ENCODE results near the gene GPR150.
"Not testable (repeated sequence)": the region's sequence is repeated elsewhere in the genome, so short reads cannot be mapped to it uniquely, and the experiment has no call there.

GPR150 gene

DNA sequence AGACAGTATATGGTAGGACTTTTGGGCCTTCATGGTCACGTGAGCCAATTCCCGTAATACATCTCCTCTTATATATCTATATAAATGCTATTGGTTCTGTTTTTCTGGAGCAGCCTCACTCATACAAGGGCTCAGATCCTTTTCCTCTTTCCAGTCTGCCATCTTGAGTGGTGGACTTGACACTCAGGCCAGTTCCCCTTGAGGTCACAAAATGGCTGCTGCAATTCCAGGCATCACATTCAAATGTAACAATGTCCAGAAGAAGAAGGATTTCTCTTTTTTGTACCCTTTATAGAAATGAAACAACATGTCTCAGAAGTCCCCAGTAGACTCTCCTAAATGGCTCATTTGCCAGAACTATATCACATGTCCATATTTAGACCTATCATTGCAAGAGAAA is 4.5 kb downstream of the GPR150 start:
- Histone ChIP-seq H3K27me3 (ENCODE audit: insufficient read depth, low read length) (peaks cover 46% of the 10 kb centered on the region), H3K4me1 (ENCODE audit: insufficient read depth, low read length) (no peaks in the 10 kb centered on the region), H3K9me3 (ENCODE audit: insufficient read depth, low read depth, low read length) (peaks cover 14% of the 10 kb centered on the region), H3K4me3 (ENCODE audit: low read length) (no peak overlapping the region), H3K36me3 (ENCODE audit: insufficient read depth, low read length) (no peaks in the 10 kb centered on the region), H3K9ac (ENCODE audit: low read depth, low read length) (no peak overlapping the region), H3K27ac (ENCODE audit: low read depth, low read length) (no peak overlapping the region)
- WGBS, result no CpG with 5 or more reads among the region's 2 CpGs

DNA sequence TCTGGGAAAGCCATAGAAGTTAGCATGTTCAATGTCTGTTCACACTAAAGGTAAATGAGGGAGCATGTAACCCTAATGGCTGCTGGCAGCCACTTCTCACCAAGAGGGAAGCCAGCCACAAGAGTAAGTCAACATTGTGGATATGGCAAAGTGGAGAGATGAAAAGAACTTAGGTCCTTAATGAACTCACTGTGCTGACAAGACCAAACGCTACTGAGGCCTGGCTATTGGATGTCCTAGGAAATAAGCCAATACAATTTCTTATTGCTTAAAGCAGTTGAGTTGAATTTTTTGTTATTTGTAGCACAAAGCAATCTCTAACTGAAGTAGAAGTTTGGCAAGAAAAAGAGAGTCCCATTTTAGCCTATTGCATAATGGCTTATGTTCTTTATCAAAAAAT is 6.8 kb downstream of the GPR150 start:
- Histone ChIP-seq H3K27me3 (ENCODE audit: insufficient read depth, low read length) (peaks cover 22% of the 10 kb centered on the region), H3K4me1 (ENCODE audit: insufficient read depth, low read length) (no peaks in the 10 kb centered on the region)
- WGBS, result 81% methylated on average over 1 of the region's 1 CpG

DNA sequence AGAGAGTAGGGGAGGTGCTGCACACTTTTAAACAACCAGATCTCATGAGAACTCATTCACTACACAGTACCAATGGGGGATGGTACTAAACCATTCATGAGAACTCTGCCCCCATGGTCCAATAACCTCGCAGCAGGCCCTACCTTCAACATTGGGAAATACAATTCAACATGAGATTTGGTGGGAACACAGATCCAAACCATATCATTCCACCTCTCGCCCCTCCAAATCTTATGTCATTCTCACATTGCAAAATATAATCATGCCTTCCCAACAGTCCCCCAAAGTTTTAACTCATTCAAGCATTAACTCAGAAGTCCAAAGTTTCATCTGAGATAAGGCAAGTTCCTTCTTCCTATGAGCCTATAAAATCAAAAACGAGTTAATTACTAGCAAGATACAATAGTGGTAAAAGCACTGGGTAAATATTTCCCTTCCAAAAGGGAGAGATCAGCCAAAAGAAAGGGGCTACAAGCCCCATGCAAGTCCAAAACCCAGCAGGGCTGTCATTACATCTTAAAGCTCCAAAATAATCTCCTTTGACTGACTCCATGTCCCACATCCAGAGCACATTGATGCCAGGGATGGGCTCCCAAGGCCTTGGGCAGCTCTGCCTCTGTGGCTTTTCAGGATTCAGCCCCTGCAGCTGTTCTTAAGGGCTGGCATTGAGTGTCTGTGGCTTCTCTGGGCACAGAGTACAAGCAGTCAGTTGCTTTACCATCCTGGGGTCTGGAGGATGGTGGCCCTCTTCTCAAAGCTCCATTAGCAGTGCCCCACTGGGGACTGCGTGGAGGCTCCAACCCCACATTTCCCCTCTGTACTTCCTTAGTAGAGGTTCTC is 8.3 kb downstream of the GPR150 start:
- H3K9me3 ChIP-seq (ENCODE audit: insufficient read depth, low read depth, low read length), result peaks cover 14% of the 10 kb centered on the region
- no peaks in the 10 kb centered on the region for H3K4me1 ChIP-seq (ENCODE audit: insufficient read depth, low read length)
- H3K36me3 ChIP-seq (ENCODE audit: insufficient read depth, low read length), result no peaks in the 10 kb centered on the region
- no peak overlapping the region for H3K27ac ChIP-seq (ENCODE audit: low read depth, low read length)
- no peak overlapping the region for H3K4me3 ChIP-seq (ENCODE audit: low read length)
- no peak overlapping the region for H3K9ac ChIP-seq (ENCODE audit: low read depth, low read length)
- H3K27me3 ChIP-seq (ENCODE audit: insufficient read depth, low read length), result peaks cover 7% of the 10 kb centered on the region
- WGBS, result 94% methylated on average over 4 of the region's 4 CpGs

More for the DNA sequence above, 6.8 kb downstream of the GPR150 start:
- Histone ChIP-seq H3K4me3 (ENCODE audit: low read length) (no peak overlapping the region), H3K27ac (ENCODE audit: low read depth, low read length) (no peak overlapping the region), H3K9me3 (ENCODE audit: insufficient read depth, low read depth, low read length) (peaks cover 14% of the 10 kb centered on the region), H3K9ac (ENCODE audit: low read depth, low read length) (no peak overlapping the region), H3K36me3 (ENCODE audit: insufficient read depth, low read length) (no peaks in the 10 kb centered on the region)

DNA sequence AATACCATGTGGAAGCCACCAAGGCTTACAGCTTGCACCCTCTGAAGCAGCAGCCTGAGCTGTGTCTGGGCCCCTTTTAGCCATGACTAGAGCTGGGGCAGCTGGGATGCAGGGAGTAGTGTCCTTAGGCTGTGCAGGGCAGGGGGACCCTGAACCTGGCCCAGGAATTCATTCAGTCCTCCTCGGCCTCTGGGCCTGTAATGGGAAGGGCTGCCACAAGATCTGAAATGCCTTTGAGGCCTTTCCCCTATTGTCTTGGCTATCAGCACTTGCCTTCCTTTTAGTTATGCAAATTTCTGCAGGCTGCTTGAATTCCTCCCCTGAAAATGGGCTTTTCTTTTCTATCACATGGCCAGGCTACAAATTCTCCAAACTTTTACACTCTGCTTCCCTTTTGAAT is 9.0 kb downstream of the GPR150 start:
- 92% methylated on average over 1 of the region's 1 CpG for WGBS
- H3K27ac ChIP-seq (ENCODE audit: low read depth, low read length), result no peak overlapping the region
- H3K36me3 ChIP-seq (ENCODE audit: insufficient read depth, low read length), result no peaks in the 10 kb centered on the region
- H3K9ac ChIP-seq (ENCODE audit: low read depth, low read length), result no peak overlapping the region
- H3K4me3 ChIP-seq (ENCODE audit: low read length), result no peak overlapping the region
- H3K4me1 ChIP-seq (ENCODE audit: insufficient read depth, low read length), result no peaks in the 10 kb centered on the region
- H3K27me3 ChIP-seq (ENCODE audit: insufficient read depth, low read length), result no peaks in the 10 kb centered on the region; the same call in 1 of the 2 replicates
- H3K9me3 ChIP-seq (ENCODE audit: insufficient read depth, low read depth, low read length), result peaks cover 14% of the 10 kb centered on the region

DNA sequence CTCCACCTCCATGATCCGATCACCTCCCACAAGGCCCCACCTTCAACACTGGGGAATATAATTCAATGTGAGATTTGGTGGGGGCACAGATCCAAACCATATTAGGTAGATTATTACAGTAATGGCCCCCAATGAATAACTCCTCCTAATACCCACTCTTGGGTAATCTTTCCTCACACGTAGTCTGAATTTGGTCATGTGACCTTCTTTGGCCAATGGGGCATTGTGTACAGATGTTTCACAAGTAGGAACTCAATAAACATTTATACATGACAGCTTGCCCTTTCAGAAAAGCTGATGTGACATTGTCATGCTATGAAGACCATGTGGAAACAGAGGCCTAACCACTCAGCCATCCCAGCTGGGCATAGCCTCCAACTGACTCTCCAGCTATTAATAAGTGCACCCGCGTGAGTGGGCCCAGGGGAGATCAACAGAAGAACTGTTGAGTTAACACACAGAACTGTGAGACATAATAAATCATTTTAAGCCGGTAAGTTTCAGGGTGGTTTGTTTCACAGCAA is 10.6 kb downstream of the GPR150 start:
- H3K9ac ChIP-seq (ENCODE audit: low read depth, low read length), result no peak overlapping the region
- no peak overlapping the region for H3K27ac ChIP-seq (ENCODE audit: low read depth, low read length)
- no peak overlapping the region for H3K4me3 ChIP-seq (ENCODE audit: low read length)
- no peaks in the 10 kb centered on the region for H3K27me3 ChIP-seq (ENCODE audit: insufficient read depth, low read length)
- H3K36me3 ChIP-seq (ENCODE audit: insufficient read depth, low read length), result no peaks in the 10 kb centered on the region
- H3K9me3 ChIP-seq (ENCODE audit: insufficient read depth, low read depth, low read length), result peaks cover 14% of the 10 kb centered on the region
- WGBS, result 94% methylated on average over 5 of the region's 5 CpGs
- H3K4me1 ChIP-seq (ENCODE audit: insufficient read depth, low read length), result no peaks in the 10 kb centered on the region

DNA sequence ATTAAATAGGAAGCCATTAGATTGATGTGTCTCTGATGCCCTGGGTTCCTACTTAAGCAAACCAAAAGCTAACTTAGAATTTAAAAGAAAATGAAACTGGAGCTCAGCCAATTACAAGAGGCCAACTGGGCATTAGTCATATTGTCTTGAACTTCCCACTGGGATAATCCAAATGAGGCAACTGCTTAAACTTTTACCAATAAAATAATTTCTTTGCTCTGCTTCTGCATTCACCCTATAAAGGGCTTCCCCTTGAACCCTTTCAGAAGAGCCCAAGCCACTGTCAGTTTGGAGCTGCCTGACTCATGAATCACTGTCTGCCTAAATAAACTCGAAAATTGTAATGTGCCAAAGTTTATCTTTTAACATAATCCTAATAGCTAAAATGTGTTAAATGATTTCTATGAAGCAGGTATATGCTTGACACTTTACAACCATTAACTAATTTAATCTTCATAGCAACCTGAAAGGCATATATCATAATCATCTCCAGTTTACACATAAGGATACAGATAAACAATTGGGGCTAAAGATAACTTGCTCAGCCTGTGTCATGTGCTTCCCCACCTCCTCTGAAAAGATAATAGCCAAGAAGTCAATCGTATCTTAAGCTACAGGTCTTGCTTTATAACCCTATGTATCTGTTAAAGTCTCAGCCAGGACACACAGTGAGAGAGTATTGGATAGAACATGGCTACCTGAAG is 11.5 kb downstream of the GPR150 start:
- Histone ChIP-seq H3K27ac (ENCODE audit: low read depth, low read length) (no peak overlapping the region), H3K4me3 (ENCODE audit: low read length) (no peak overlapping the region), H3K4me1 (ENCODE audit: insufficient read depth, low read length) (no peaks in the 10 kb centered on the region), H3K9me3 (ENCODE audit: insufficient read depth, low read depth, low read length) (peaks cover 14% of the 10 kb centered on the region), H3K27me3 (ENCODE audit: insufficient read depth, low read length) (no peaks in the 10 kb centered on the region), H3K36me3 (ENCODE audit: insufficient read depth, low read length) (no peaks in the 10 kb centered on the region), H3K9ac (ENCODE audit: low read depth, low read length) (no peak overlapping the region)
- WGBS, result 86% methylated on average over 1 of the region's 2 CpGs

DNA sequence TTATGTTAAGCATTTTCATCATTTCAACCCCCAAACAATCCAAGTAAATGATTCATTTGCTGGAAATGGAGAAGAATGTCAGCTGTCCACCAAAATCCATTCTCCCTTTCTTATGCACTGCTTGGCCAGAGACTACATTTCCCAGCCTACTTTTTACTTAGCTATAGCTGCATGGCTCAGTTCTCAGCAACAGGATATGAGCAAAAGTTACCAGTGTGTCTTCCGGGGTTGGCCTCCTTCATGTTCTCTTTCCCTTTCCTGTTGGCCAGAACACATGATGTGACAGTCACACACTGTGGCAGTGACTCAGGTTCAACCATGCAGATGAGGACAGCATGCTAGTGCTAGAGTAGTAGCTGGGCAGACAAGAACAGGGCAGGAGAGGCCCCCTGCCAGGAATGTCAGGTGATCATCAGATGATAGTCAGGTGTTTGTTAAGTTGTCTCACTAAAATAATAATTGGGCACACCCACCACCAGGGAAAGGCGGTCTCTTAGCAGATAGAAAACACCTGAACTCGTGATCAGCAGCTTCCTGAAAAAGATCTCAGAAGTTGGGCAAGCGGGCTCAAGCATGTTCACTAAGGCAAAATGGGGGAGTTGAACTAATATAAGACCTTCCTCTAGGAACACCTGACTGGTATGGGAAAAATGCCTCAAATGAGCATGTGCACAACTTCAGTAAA is 12.2 kb downstream of the GPR150 start:
- no peak overlapping the region for H3K4me3 ChIP-seq (ENCODE audit: low read length)
- no peaks in the 10 kb centered on the region for H3K4me1 ChIP-seq (ENCODE audit: insufficient read depth, low read length)
- H3K9me3 ChIP-seq (ENCODE audit: insufficient read depth, low read depth, low read length), result peaks cover 14% of the 10 kb centered on the region
- H3K36me3 ChIP-seq (ENCODE audit: insufficient read depth, low read length), result no peaks in the 10 kb centered on the region
- H3K27me3 ChIP-seq (ENCODE audit: insufficient read depth, low read length), result no peaks in the 10 kb centered on the region
- H3K9ac ChIP-seq (ENCODE audit: low read depth, low read length), result no peak overlapping the region
- H3K27ac ChIP-seq (ENCODE audit: low read depth, low read length), result no peak overlapping the region
- WGBS, result 85% methylated on average over 4 of the region's 4 CpGs

DNA sequence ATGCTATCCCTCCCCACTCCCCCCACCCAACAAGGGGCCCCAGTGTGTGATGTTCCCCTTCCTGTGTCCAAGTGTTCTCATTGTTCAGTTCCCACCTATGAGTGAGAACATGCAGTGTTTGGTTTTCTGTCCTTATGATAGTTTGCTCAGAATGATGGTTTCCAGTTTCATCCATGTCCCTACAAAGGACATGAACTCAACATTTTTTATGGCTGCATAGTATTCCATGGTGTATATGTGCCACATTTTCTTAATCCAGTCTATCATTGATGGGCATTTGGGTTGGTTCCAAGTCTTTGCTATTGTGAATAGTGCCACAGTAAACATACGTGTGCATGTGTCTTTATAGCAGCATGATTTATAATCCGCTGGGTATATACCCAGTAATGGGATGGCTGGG is 13.1 kb downstream of the GPR150 start:
- peaks cover 12% of the 10 kb centered on the region for H3K9me3 ChIP-seq (ENCODE audit: insufficient read depth, low read depth, low read length)
- not testable (repeated sequence) for H3K9ac ChIP-seq (ENCODE audit: low read depth, low read length); H3K27me3 ChIP-seq (ENCODE audit: insufficient read depth, low read length); H3K4me1 ChIP-seq (ENCODE audit: insufficient read depth, low read length); H3K27ac ChIP-seq (ENCODE audit: low read depth, low read length); H3K4me3 ChIP-seq (ENCODE audit: low read length); H3K36me3 ChIP-seq (ENCODE audit: insufficient read depth, low read length)
- 94% methylated on average over 2 of the region's 2 CpGs for WGBS

DNA sequence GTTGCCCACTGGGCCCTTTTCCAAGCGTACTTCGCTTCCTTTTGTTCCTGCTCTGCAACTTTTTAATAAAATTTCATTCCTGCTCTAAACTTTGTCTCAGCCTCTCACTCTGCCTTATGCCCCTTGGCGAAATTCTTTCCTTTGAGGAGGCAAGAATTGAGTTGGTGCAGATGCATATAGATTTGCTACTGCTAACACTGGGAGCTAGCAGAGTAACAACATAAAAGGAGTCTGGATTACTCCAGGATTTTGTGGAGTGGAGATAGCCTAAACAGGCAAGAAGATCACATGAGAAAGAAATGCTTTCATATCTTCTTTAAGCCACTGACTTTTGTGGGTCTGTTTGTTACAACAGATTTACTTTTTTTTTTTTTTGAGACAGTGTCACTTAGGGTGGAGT is 13.8 kb downstream of the GPR150 start:
- Histone ChIP-seq H3K27me3 (ENCODE audit: insufficient read depth, low read length) (no peaks in the 10 kb centered on the region), H3K9ac (ENCODE audit: low read depth, low read length) (no peak overlapping the region), H3K9me3 (ENCODE audit: insufficient read depth, low read depth, low read length) (peaks cover 5% of the 10 kb centered on the region), H3K4me1 (ENCODE audit: insufficient read depth, low read length) (no peaks in the 10 kb centered on the region), H3K27ac (ENCODE audit: low read depth, low read length) (no peak overlapping the region), H3K36me3 (ENCODE audit: insufficient read depth, low read length) (no peaks in the 10 kb centered on the region), H3K4me3 (ENCODE audit: low read length) (no peak overlapping the region)
- over 99% methylated on average over 3 of the region's 3 CpGs for WGBS

DNA sequence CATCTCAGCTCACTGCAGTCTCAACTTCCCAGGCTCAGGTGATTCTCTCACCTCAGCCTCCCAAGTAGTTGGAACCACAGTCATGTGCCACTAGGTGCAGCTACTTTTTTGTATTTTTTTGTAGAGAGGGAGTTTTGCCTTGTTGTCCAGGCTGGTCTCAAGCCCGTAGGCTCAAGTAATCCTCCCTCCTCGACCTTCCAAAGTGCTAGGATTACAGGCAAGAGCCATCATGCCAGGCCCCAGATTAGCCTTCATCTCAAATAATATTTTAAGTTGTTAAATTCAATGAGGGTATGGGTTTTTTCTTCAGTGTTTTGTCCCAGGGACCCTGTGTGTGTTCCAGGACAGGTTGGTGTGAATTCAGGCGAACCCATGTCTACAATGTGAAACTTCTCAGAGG is 14.2 kb downstream of the GPR150 start:
- Histone ChIP-seq H3K36me3 (ENCODE audit: insufficient read depth, low read length) (no peaks in the 10 kb centered on the region), H3K9ac (ENCODE audit: low read depth, low read length) (no peak overlapping the region), H3K27ac (ENCODE audit: low read depth, low read length) (no peak overlapping the region), H3K4me3 (ENCODE audit: low read length) (no peak overlapping the region), H3K4me1 (ENCODE audit: insufficient read depth, low read length) (no peaks in the 10 kb centered on the region), H3K9me3 (ENCODE audit: insufficient read depth, low read depth, low read length) (peaks cover under 1% of the 10 kb centered on the region; the same call in 1 of the 2 replicates), H3K27me3 (ENCODE audit: insufficient read depth, low read length) (no peaks in the 10 kb centered on the region)
- WGBS, result 89% methylated on average over 3 of the region's 3 CpGs

DNA sequence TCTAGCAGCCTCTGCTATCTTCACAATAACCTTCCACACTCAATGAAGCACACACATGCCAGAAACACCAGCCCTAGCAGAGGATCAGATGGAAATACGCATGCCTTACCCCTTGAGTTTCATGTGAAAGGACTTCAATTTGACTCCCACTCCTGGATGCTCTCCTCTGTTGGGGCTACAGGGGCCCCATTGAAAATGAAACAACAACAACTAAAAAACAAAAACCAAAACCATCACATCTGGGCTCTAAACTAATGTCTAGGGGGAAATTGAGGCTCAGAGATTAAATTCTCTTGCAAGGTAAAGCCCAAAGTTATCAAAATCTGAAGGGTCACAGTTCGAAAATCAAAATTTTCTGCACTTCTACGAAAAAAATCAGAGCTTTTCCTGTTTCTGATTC is 18.7 kb downstream of the GPR150 start:
- H3K4me3 ChIP-seq (ENCODE audit: low read length), result no peak overlapping the region
- H3K4me1 ChIP-seq (ENCODE audit: insufficient read depth, low read length), result no peaks in the 10 kb centered on the region
- 92% methylated on average over 3 of the region's 3 CpGs for WGBS

More for the DNA sequence above, 18.7 kb downstream of the GPR150 start:
- H3K9me3 ChIP-seq (ENCODE audit: insufficient read depth, low read depth, low read length), result no peaks in the 10 kb centered on the region
- no peak overlapping the region for H3K9ac ChIP-seq (ENCODE audit: low read depth, low read length)
- no peak overlapping the region for H3K27ac ChIP-seq (ENCODE audit: low read depth, low read length)
- no peaks in the 10 kb centered on the region for H3K27me3 ChIP-seq (ENCODE audit: insufficient read depth, low read length)
- H3K36me3 ChIP-seq (ENCODE audit: insufficient read depth, low read length), result no peaks in the 10 kb centered on the region
